Activated B cell treated with CpG ODN at 0.5 μM for 24 hours (primary cell): ENCODE data around the gene PPP1CC. TPM values are rescaled to one million over a fixed set of nuclear protein-coding genes. Genes with fewer than 3 reads are reported as not detected.

Experiments
- ATAC-seq: fragments of 200-7000 bp; cut with Tn5 transposase; one replicate; pipeline ENCODE4 v1.10.0; 2021; ENCODE audit warnings: low read depth, mild to moderate bottlenecking, moderate library complexity
- CTCF ChIA-PET: fragments of 350-600 bp; sonication (Branson Sonifier 250); formaldehyde crosslinking; loops from one replicate; lab custom pipeline; 2021; ENCODE audit warnings: antibody characterized with exemption; lab: Charles Lee
- POLR2A ChIA-PET: fragments of 350-600 bp; sonication (Branson Sonifier 250); formaldehyde crosslinking; loops from one replicate; lab custom pipeline; 2021; ENCODE audit warnings: antibody characterized with exemption; lab: Charles Lee
- DNase-seq: peaks from one replicate; pipeline ENCODE4 v3.0.0; 2022
- H3K27ac Mint-ChIP-seq: one replicate; pipeline ENCODE4 v1.8.0; 2020; ENCODE audit warnings: mixed read lengths
- H3K27me3 Mint-ChIP-seq: one replicate; pipeline ENCODE4 v1.8.0; 2021; ENCODE audit warnings: mixed read lengths
- H3K36me3 Mint-ChIP-seq: one replicate; pipeline ENCODE4 v1.8.0; 2021; ENCODE audit warnings: low read depth, mixed read lengths
- H3K4me1 Mint-ChIP-seq: one replicate; pipeline ENCODE4 v1.8.0; 2021; ENCODE audit warnings: mixed read lengths
- H3K4me3 Mint-ChIP-seq: one replicate; pipeline ENCODE4 v1.8.0; 2020; ENCODE audit warnings: mild to moderate bottlenecking, mixed read lengths
- H3K9me3 Mint-ChIP-seq: one replicate; pipeline ENCODE4 v1.8.0; 2020; ENCODE audit warnings: mixed read lengths
- CTCF ChIP-seq: fragments of 200-600 bp; IDR thresholded peaks from one replicate; pipeline ENCODE4 v1.8.0; 2022; ENCODE audit warnings: antibody characterized with exemption, mild to moderate bottlenecking
- intact Hi-C: fragments of 100-400 bp; cut with micrococcal nuclease; formaldehyde crosslinking; loops from one replicate; pipeline ENCODE4 v1.15.1; 2024
- total RNA-seq: library from RNA; stranded (reverse); gene quantifications from 2 replicates; pipeline ENCODE4 v1.2.3, GENCODE V29; 2022

The PPP1CC gene
- total RNA-seq, 1 donor from 2014 or later = 148 TPM

GRCh38 chr12:110698171-110698902 lies 44.4 kb downstream of the PPP1CC start:
- intact Hi-C loops = loop anchor here (1.0 kb wide), 8 partner anchors 28 to 248 kb away; partner anchors contain the start of gene ARPC3
- peaks cover 38% of the 10 kb centered on the region for H3K4me1 Mint-ChIP-seq
- no peaks in the 10 kb centered on the region for H3K36me3 Mint-ChIP-seq
- ChIA-PET POLR2A (interaction anchor here (0.6 to 1.5 kb wide), 8 partner anchors 11 to 249 kb away, joined by 3 to 7 read pairs (median 4); no protein-coding TSS in a partner anchor), CTCF (interaction anchor here (0.7 to 1.7 kb wide), 12 partner anchors 12 to 248 kb away, joined by 3 to 27 read pairs (median 4); partner anchors contain the start of genes ARPC3 and TCTN1)
- peak overlapping the region; percentile 91 for H3K27ac Mint-ChIP-seq
- H3K4me3 Mint-ChIP-seq = peak overlapping the region; percentile 61
- no peaks in the 10 kb centered on the region for H3K27me3 Mint-ChIP-seq
- ATAC-seq (peak; percentile 100), DNase-seq (peak; percentile 60)
- H3K9me3 Mint-ChIP-seq = no peaks in the 10 kb centered on the region
- peak; percentile 17 for TF ChIP-seq CTCF

GRCh38 chr12:110697236-110697635 lies 45.5 kb downstream of the PPP1CC start:
- ATAC-seq = no peak
- intact Hi-C loops = no loop called here
- TF ChIP-seq CTCF = no peak
- H3K9me3 Mint-ChIP-seq = no peaks in the 10 kb centered on the region
- DNase-seq = no peak
- H3K36me3 Mint-ChIP-seq = no peaks in the 10 kb centered on the region
- POLR2A ChIA-PET = interaction anchor here (0.5 to 1.5 kb wide), 10 partner anchors 10 to 248 kb away, joined by 3 to 7 read pairs (median 4); no protein-coding TSS in a partner anchor
- CTCF ChIA-PET = interaction anchor here (0.6 to 1.7 kb wide), 10 partner anchors 12 to 186 kb away, joined by 3 to 27 read pairs (median 5); partner anchors contain the start of gene TCTN1
- H3K27ac Mint-ChIP-seq = peak overlapping the region; percentile 70
- no peaks in the 10 kb centered on the region for H3K27me3 Mint-ChIP-seq
- H3K4me3 Mint-ChIP-seq = peak overlapping the region; percentile 4
- peaks cover 43% of the 10 kb centered on the region for H3K4me1 Mint-ChIP-seq

DNA sequence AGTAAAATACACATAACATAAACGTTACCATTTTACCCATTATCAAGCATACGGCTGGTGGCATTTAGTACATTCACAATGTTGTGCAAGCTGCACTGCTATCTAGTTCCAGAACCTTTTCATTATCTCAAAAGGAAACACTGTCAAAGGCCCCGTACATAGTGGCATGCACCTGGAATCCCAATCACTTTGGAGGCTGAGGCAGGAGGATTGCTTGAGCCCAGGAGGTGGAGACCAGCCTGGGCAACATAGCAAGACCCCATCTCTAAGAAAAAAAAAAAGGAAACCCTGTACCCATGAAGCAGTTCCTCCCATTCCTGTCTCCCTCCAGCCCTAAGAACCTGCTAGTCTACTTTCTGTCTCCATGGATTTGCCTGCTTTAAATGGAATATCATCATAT lies 46.4 kb downstream of the PPP1CC start:
- ATAC-seq = no peak
- Mint-ChIP-seq H3K9me3 (no peaks in the 10 kb centered on the region), H3K4me1 (peaks cover 53% of the 10 kb centered on the region), H3K4me3 (no peak overlapping the region), H3K27me3 (no peaks in the 10 kb centered on the region), H3K27ac (peak overlapping the region; percentile 46), H3K36me3 (no peaks in the 10 kb centered on the region)
- ChIA-PET CTCF (no interaction called here), POLR2A (interaction anchor here (0.6 to 1.2 kb wide), 3 partner anchors 28 to 221 kb away, joined by 3 to 8 read pairs (median 4); no protein-coding TSS in a partner anchor)
- no peak for DNase-seq
- TF ChIP-seq CTCF = no peak
- intact Hi-C loops = no loop called here

DNA sequence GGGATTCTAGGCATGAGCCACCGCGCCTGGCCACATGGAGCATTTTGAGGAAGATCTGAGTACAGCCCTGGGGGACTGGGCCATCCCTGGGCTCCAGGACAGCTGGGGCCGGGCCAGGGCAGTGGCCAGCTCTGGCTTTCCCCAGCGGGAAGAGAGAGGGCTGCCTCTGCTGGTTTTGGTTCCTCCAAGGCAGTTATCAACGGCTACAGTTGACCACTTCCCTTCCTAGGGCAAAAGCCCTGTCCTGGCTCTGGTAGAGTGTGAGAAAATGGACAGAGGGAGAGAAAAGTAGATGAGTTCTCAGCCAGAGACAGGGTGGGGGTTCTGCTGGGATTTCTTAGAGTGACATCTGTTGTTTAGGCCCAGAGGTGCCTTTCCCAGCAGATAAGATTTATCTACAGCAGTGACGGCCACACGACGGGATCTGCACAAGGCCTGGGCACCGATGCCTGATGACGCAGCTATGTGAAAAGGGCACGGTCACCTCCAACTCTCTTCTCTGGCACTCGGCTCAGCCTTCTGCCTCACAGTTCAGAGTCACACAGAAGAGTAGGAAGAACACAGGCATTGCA lies 48.3 kb downstream of the PPP1CC start:
- Mint-ChIP-seq H3K4me3 (no peak overlapping the region), H3K27me3 (no peaks in the 10 kb centered on the region), H3K27ac (peak overlapping the region; percentile 75), H3K4me1 (peaks cover 71% of the 10 kb centered on the region), H3K36me3 (peaks cover under 1% of the 10 kb centered on the region), H3K9me3 (no peaks in the 10 kb centered on the region)
- ChIA-PET CTCF (interaction anchor here (1.0 to 1.2 kb wide), 2 partner anchors 17 to 244 kb away, joined by 3 read pairs; partner anchors contain the start of gene ARPC3), POLR2A (interaction anchor here (0.8 to 1.9 kb wide), 6 partner anchors 26 to 89 kb away, joined by 3 to 9 read pairs (median 4); no protein-coding TSS in a partner anchor)
- DNase-seq = no peak
- intact Hi-C loops = no loop called here
- TF ChIP-seq CTCF = no peak
- no peak for ATAC-seq
